Stomach (tissue), 4 donors: ENCODE data around the gene ABLIM2.

Experiments
- CTCF ChIP-seq, 7 experiments: fragments of 450-650 bp in 4 of 7; fragments of 200-600 bp in 3 of 7; sonication (generic) in 3 of 7; IDR thresholded peaks; one replicate each; pipeline ENCODE4 v1.5.1; 2016 to 2019; ENCODE audit warnings: antibody characterized with exemption in 7 of 7, control low read depth in 2 of 7, mild to moderate bottlenecking in 1 of 7
- EP300 ChIP-seq: sonication (generic); formaldehyde crosslinking; IDR thresholded peaks from one replicate; pipeline ENCODE4 v1.6.1; 2017; ENCODE audit warnings: antibody characterized with exemption
- POLR2A ChIP-seq, 4 donors: fragments of 450-650 bp; IDR thresholded peaks; one replicate each; pipeline ENCODE4 v1.6.1; 2016; ENCODE audit warnings: antibody characterized with exemption in 4 of 4, control low read depth in 2 of 4, mild to moderate bottlenecking in 1 of 4, moderate library complexity in 1 of 4
- POLR2AphosphoS5 ChIP-seq, 3 donors: sonication (generic); formaldehyde crosslinking; IDR thresholded peaks; one replicate each; pipeline ENCODE4 v1.6.1; 2016; ENCODE audit warnings: antibody characterized with exemption in 3 of 3

GRCh38 chr4:7981738-7982394 is 176.7 kb downstream of the ABLIM2 start:
- TF ChIP-seq CTCF (IDR thresholded peaks at IDR 0.05) (no peak), POLR2AphosphoS5 (IDR thresholded peaks at IDR 0.05) (no peak), POLR2A (IDR thresholded peaks at IDR 0.05) (no peak), EP300 (no peak)
